SK-N-MC (cell line): ENCODE results near the gene GNLY.

Experiments
- EZH2 ChIP-seq: fragments of 200-600 bp; sonication (generic); IDR thresholded peaks from one replicate; pipeline ENCODE4 v1.6.1; 2017; ENCODE audit warnings: antibody characterized with exemption
- FOXP2 ChIP-seq: optimal IDR thresholded peaks from 2 replicates; pipeline ENCODE3; 2011; ENCODE audit warnings: mild to moderate bottlenecking, moderate library complexity; ENCODE audit not compliant: insufficient read depth; ENCODE audit errors: extremely low read length, control extremely low read depth
- POLR2AphosphoS5 ChIP-seq: IDR thresholded peaks from 2 replicates; pipeline ENCODE4 v1.6.1; 2012; ENCODE audit warnings: mild to moderate bottlenecking, low read depth, low read length, borderline replicate concordance

GRCh38 chr2:85681776-85682175 is 12.4 kb upstream of the GNLY start:
- TF ChIP-seq FOXP2 (no peak), EZH2 (no peak), POLR2AphosphoS5 (no peak)
